Stimulated activated CD8-positive, alpha-beta memory T cell treated with anti-CD3 and anti-CD28 coated beads, Interleukin-2, amount 100 ng/mL, for 1 hour (primary cell): Measurements from ENCODE around the gene EEF1B2.
"Not testable (repeated sequence)": the region's sequence is repeated elsewhere in the genome, so short reads cannot be mapped to it uniquely, and the experiment has no call there.

Experiments
- DNase-seq, 2 donors: peaks; one replicate each; pipeline ENCODE4 v3.0.0-alpha.2; 2020; ENCODE audit warnings: low read depth in 2 of 2

Gene EEF1B2

DNA sequence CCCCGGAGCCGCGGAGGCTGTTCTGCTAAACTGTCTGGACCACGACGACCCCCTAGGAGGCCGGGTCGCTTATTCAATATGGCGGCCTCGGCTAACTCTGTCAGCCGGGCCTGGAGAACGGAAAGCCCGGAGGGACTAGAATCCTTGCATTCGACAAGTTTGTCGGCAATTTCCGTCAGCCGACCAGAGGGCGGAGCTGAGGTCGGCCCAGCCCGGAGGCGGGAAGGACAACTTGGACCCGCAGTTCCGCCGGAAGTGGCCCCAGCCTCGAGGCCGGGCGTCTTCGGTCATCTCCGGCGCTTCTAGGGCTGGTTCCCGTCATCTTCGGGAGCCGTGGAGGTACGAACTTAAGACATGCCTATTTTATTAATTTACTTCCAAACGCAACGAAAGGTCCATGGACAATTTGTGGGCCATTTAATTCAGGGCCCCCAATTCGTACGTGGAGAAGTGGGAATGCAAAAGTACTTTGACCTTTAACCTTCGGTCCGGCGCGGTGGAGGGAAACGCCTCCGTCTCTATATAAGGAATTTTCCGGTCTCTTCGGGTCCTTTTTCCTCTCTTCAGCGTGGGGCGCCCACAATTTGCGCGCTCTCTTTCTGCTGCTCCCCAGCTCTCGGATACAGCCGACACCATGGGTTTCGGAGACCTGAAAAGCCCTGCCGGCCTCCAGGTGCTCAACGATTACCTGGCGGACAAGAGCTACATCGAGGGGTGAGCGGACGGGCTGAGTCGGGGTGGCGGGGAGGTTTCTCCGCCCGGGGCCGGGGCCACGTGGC lies at the start of gene EEF1B2, which contains the start of gene NDUFS1:
Gene EEF1B2, plus strand, starts transcription at position 550 of the 779 bp plus-strand sequence. Its CDS starts 85 bp downstream, at position 635.
Gene NDUFS1, minus strand, starts transcription at position 99 of the 779 bp plus-strand sequence. CDS start 5,766 bp downstream, outside the sequence.
- DNase-seq: peak; percentile 91 to 94

DNA sequence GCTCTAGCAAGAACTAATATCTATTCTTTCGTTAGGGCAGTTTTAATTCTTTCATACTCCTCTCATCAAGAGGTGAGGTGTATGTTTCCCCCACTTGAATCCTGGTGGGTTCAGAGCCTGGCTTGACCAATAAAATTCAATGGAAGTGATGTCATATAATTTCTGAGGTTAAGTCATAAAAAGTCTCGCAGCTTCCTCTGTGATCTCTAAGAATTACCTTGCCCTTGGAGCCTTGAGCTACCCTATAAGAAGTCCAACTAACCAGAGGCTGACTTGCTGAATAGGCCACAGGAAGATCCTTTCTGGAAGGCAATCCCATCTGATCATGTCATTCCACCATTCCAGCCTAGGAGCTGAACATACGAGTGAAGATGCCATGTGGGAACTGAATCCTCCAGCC lies 47.6 kb upstream of the EEF1B2 start:
- DNase-seq: no peak

DNA sequence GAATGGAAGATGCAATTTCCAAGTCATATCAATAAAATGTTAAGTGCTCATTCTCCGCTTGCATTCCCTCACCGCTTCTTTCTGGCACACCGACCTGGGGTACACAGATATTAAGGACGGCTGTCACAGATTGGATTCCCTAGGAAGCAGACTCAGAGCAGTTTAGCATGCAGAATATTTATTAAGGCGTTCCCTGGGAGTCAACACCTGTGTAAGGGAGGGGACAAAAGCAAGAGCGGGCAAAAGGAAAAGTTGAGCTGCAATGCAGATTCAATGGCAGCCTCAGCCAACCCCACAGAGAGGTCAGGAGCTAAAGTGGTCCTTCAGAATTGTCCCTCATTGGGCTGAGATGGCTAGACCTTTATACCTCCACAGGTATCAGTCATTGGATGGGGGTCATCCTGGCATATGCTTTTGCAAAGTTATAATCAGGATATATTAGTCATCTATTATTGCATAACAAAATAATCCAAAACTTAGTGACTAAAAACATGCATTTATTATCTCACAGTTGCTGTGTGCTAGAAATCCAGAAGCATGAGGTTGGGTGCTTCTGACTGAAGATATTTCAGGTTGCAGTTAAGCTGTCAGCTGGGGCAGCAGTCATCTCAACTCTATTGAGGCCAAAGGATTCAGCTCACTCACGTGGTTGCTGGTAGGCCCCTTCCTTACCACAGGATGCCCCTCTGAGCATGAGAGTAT lies 46.7 kb upstream of the EEF1B2 start:
- DNase-seq: no peak

DNA sequence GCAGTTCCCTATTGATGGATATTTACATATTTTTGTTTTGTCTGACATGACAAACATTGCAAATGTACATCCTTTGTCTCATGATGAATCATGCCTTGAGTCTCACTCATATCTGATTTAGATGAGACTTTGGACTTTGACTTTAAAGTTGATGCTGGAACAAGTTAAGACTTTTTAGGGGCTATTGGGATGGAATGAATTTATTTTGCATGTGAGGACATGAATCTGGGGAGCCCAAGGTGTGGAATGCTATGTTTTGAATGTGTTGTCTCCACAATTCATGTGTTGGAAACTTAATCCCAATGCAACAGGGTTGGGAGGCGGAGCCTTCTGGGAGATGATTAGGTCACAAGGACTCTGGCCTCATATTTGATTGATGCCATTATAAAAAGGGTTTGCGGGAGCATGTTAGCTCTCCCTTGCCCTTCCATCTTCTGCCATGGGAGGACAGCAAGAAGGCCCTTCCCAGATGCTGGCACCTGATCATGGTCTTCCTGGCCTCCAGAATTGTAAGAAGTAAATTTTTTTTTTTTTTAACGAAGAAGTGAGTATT lies 44.6 kb upstream of the EEF1B2 start:
- DNase-seq: no peak

DNA sequence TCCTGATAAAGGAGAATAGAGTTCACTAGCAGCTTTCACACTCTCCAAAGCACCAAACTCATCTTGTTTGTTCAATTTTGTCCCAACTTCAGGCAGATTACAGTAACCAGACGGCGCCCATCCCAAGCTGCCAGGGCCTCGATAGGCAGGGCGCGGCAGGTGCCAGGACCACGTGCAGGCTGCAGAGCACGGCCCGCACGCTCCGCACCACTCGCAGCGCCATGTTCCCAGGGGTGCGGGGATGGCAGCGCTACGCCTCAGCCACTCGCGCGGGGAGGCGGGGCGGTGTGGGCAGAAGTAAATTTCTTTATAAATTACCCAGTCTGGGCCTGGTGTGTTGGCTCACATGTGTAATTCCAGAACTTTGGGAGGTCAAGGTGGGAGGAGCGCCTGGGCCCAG lies 43.4 kb upstream of the EEF1B2 start:
- DNase-seq: no peak

GRCh38 chr2:206122569-206122968 lies 37.1 kb upstream of the EEF1B2 start:
- DNase-seq: not testable (repeated sequence)

DNA sequence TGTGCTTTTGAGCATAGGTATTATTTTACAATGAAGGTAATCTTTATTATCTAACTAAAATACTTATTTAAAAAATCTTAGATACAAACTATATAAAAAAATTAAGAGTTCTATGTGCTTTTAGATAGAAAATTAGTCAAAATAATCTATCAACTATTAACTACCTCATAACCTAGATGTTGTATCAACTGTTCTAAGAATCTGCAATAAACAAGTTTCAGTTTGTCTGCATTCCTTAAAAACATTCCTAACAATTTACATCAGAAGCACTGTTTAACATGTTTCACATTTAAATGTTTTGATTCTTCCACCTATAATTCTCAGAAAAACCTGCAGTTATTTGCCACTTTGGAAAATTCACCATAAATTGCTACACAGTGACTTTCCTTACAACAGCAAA lies 33.8 kb upstream of the EEF1B2 start:
- DNase-seq: no peak

- DNase-seq: no peak
These were observed 32.0 kb upstream of the EEF1B2 start for GRCh38 chr2:206127656-206128055.

GRCh38 chr2:206143451-206143850 lies 16.2 kb upstream of the EEF1B2 start:
- DNase-seq: no peak

DNA sequence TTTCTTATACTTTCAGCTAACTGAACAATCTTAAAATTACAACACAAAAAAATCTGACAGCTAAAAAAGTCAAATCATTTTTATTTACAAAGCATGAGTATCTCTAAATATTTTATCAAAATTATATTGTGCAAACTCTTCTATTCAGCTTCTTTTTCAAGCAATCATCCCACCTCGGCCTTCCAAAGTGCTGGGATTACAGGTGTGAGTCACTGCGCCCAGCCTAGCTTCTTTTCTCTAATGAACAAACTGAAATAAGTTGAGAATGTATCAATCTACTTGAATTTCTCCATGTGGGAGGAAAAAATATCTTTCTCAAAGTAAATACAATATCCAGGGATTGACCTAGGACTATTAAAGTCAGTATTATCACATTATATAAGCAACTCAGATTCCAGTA lies 15.3 kb upstream of the EEF1B2 start:
- DNase-seq: no peak

GRCh38 chr2:206145665-206146064 lies 14.0 kb upstream of the EEF1B2 start:
- no peak for DNase-seq

DNA sequence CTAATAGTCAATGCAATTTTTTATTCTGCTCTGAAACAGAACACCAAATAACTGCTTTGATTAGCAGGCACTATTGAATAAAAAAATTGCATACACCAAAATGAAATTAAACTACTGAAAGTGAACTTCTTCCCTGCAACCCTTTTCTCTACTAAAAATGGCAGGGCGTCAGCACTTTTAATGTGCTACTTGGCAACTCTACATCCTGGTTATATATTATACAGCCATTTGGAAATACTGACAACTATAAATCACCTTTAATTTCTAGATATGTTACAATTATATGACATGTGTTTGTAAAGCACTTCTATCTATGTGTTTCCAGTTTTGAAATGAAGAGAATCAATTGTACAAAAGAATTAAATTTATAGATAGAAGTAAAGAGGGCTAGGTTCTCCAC lies 10.4 kb upstream of the EEF1B2 start:
- DNase-seq: no peak

- no peak for DNase-seq
These were observed 9.5 kb upstream of the EEF1B2 start for GRCh38 chr2:206150168-206150567.

GRCh38 chr2:206150631-206151030 lies 9.1 kb upstream of the EEF1B2 start:
- no peak for DNase-seq

DNA sequence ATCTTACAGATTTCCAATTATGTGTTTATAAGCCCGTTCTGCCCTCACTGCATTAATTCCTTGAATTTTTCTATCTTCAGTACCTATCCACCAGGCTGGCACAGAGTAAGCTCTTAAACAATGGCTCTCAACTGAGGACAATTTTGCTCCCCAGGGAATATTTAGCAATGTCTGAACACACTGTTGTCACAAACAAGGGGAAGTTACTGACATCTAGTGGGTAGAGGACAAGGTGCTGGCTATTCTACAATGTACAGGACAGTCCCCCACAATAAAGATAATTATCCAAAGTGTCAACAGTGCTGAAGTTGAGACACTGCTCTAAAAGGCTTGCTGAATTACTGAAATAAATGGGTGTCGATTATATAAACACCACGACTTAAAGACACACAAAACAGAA lies 5.5 kb upstream of the EEF1B2 start:
- no peak for DNase-seq

GRCh38 chr2:206157014-206157413 lies 2.7 kb upstream of the EEF1B2 start:
- DNase-seq: not testable (repeated sequence)

GRCh38 chr2:206158563-206159345 lies 941 bp upstream of the EEF1B2 start:
- peak in 1 of 2 donors; percentile 1 for DNase-seq

DNA sequence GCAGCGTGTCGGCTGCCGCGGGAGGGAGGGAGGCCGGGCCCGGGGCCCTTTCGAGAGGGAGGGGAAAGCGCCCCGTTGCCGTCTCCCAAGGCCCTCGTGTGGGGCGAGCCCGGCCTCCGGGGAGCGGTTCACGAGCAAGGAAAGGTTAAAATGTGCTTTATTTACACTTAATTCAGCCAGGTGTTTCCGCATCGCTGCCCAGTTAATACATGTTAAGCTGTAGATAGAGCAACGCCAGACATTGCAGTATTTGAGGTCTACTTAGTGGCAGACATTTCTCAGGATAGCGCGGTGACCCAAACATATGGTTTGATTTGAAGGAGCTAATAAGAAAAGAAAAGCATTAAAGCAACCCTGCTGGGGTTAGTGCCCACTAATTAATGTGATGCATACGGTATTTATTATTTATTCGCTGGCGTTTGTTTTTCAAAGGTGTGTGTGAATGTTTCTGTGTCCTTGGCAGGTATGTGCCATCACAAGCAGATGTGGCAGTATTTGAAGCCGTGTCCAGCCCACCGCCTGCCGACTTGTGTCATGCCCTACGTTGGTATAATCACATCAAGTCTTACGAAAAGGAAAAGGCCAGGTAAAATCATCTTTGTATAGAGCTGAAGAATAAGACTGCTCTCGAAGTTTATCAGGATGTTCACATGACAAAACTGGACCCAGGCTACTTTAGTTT lies 571 bp downstream of the EEF1B2 start:
- no peak for DNase-seq

- DNase-seq: no peak
These were observed 1.1 kb downstream of the EEF1B2 start for GRCh38 chr2:206160807-206161179.

GRCh38 chr2:206162401-206162800 lies 2.7 kb downstream of the EEF1B2 start:
- DNase-seq: not testable (repeated sequence)

GRCh38 chr2:206163251-206163880 lies 3.7 kb downstream of the EEF1B2 start:
- DNase-seq: no peak
